Measurements from ENCODE around the gene SPOCK1. TPM values are rescaled to one million over a fixed set of nuclear protein-coding genes. Genes with fewer than 3 reads are reported as not detected.

Gene SPOCK1
- total RNA-seq, 4 donors from 2014 or later = 1.1 to 6.4 (median 4.2) TPM; not detected in 1

- H3K36me3 ChIP-seq = no peaks in the 10 kb centered on the region
- H3K27ac ChIP-seq = no peak overlapping the region
- H3K9me3 ChIP-seq = no peaks in the 10 kb centered on the region
- no peak for TF ChIP-seq POLR2A (IDR thresholded peaks at IDR 0.05)
- no peak for TF ChIP-seq CTCF (IDR thresholded peaks at IDR 0.05)
- no peak for DNase-seq
- no peaks in the 10 kb centered on the region for H3K4me1 ChIP-seq
- no peaks in the 10 kb centered on the region for H3K27me3 ChIP-seq
- H3K4me3 ChIP-seq = no peak overlapping the region
These were observed 66.8 kb downstream of the SPOCK1 start for GRCh38 chr5:137432376-137432775.

GRCh38 chr5:137431051-137431450, 68.1 kb downstream of the SPOCK1 start:
- no peaks in the 10 kb centered on the region for H3K36me3 ChIP-seq
- no peak overlapping the region for H3K27ac ChIP-seq
- no peaks in the 10 kb centered on the region for H3K9me3 ChIP-seq
- H3K4me1 ChIP-seq = no peaks in the 10 kb centered on the region
- no peaks in the 10 kb centered on the region for H3K27me3 ChIP-seq
- H3K4me3 ChIP-seq = no peak overlapping the region
- TF ChIP-seq CTCF (IDR thresholded peaks at IDR 0.05) = no peak
- DNase-seq = no peak

- Histone ChIP-seq H3K4me1 (no peaks in the 10 kb centered on the region), H3K36me3 (no peaks in the 10 kb centered on the region), H3K27ac (no peak overlapping the region), H3K4me3 (no peak overlapping the region), H3K9me3 (no peaks in the 10 kb centered on the region), H3K27me3 (no peaks in the 10 kb centered on the region)
- no peak for DNase-seq
- no peak for TF ChIP-seq POLR2A (IDR thresholded peaks at IDR 0.05)
- TF ChIP-seq CTCF (IDR thresholded peaks at IDR 0.05) = no peak
These were observed 83.9 kb downstream of the SPOCK1 start for GRCh38 chr5:137415231-137415681.

- Histone ChIP-seq H3K27me3 (no peaks in the 10 kb centered on the region), H3K4me3 (no peak overlapping the region), H3K4me1 (no peaks in the 10 kb centered on the region), H3K36me3 (no peaks in the 10 kb centered on the region), H3K9me3 (no peaks in the 10 kb centered on the region), H3K27ac (no peak overlapping the region)
- TF ChIP-seq CTCF (IDR thresholded peaks at IDR 0.05) (no peak), POLR2A (IDR thresholded peaks at IDR 0.05) (no peak)
- no peak for DNase-seq
These were observed 84.9 kb downstream of the SPOCK1 start for GRCh38 chr5:137414112-137414755.

GRCh38 chr5:137412136-137412535, 87.0 kb downstream of the SPOCK1 start:
- Histone ChIP-seq H3K4me1 (no peaks in the 10 kb centered on the region), H3K36me3 (no peaks in the 10 kb centered on the region), H3K4me3 (no peak overlapping the region), H3K27ac (no peak overlapping the region), H3K9me3 (no peaks in the 10 kb centered on the region), H3K27me3 (no peaks in the 10 kb centered on the region)
- DNase-seq = no peak
- TF ChIP-seq CTCF (IDR thresholded peaks at IDR 0.05) (no peak), POLR2A (IDR thresholded peaks at IDR 0.05) (no peak)

Data from Peyer's patch (tissue), 4 donors.